Trophoblast cell (in vitro differentiated cells and primary cell): ENCODE data around the gene GRAMD2B.

ENCODE experiments used
- DNase-seq, 2 donors: peaks; one replicate each; pipeline ENCODE4 v3.0.0-alpha.2; 2016
- H2AFZ ChIP-seq: 2 replicates; pipeline ENCODE4 v1.6.1; 2013; ENCODE audit warnings: low read length, moderate library complexity, mild to moderate bottlenecking; ENCODE audit not compliant: insufficient read depth, poor library complexity
- H2AK5ac ChIP-seq: 2 replicates; pipeline ENCODE4 v1.6.1; 2013; ENCODE audit warnings: mild to moderate bottlenecking, low read length
- H2BK120ac ChIP-seq: 2 replicates; pipeline ENCODE4 v1.6.1; 2013; ENCODE audit warnings: low read length, mild to moderate bottlenecking, moderate library complexity; ENCODE audit not compliant: insufficient read depth, poor library complexity
- H2BK12ac ChIP-seq: 2 replicates; pipeline ENCODE4 v1.6.1; 2013; ENCODE audit warnings: mild to moderate bottlenecking, low read length, moderate library complexity
- H2BK5ac ChIP-seq: 2 replicates; pipeline ENCODE4 v1.6.1; 2013; ENCODE audit warnings: low read length, low read depth, moderate library complexity, mild to moderate bottlenecking; ENCODE audit not compliant: poor library complexity
- H3K14ac ChIP-seq: 2 replicates; pipeline ENCODE4 v1.6.1; 2013; ENCODE audit warnings: mild to moderate bottlenecking, low read length
- H3K18ac ChIP-seq: 2 replicates; pipeline ENCODE4 v1.6.1; 2013; ENCODE audit warnings: mild to moderate bottlenecking, low read length
- H3K23ac ChIP-seq: 2 replicates; pipeline ENCODE4 v1.6.1; 2013; ENCODE audit warnings: low read length
- H3K27ac ChIP-seq: 2 replicates; pipeline ENCODE4 v1.5.1; 2013; ENCODE audit warnings: low read depth, mild to moderate bottlenecking, inconsistent platforms, low read length, moderate library complexity
- H3K27me3 ChIP-seq: 2 replicates; pipeline ENCODE4 v1.6.1; 2013; ENCODE audit warnings: inconsistent platforms, mild to moderate bottlenecking, low read length, moderate library complexity; ENCODE audit not compliant: insufficient read depth
- H3K36me3 ChIP-seq, 2 experiments: 1 replicate in 1 of 2; 2 replicates in 1 of 2; pipeline ENCODE4 v1.6.1; 2013; ENCODE audit warnings: low read length in 2 of 2, mild to moderate bottlenecking in 2 of 2, moderate library complexity in 1 of 2; ENCODE audit not compliant: insufficient read depth in 2 of 2, control insufficient read depth in 1 of 2
- H3K4ac ChIP-seq: 2 replicates; pipeline ENCODE4 v1.6.1; 2013; ENCODE audit warnings: low read depth, mild to moderate bottlenecking, low read length, moderate library complexity
- H3K4me1 ChIP-seq, 2 experiments: 1 replicate in 1 of 2; 2 replicates in 1 of 2; pipeline ENCODE4 v1.6.1; 2013; ENCODE audit warnings: low read length in 2 of 2, mild to moderate bottlenecking in 2 of 2, moderate library complexity in 1 of 2; ENCODE audit not compliant: insufficient read depth in 2 of 2, control insufficient read depth in 1 of 2
- H3K4me2 ChIP-seq: 2 replicates; pipeline ENCODE4 v1.6.1; 2013; ENCODE audit warnings: inconsistent platforms, mild to moderate bottlenecking, low read length, moderate library complexity
- H3K4me3 ChIP-seq: 2 replicates; pipeline ENCODE4 v1.5.1; 2013; ENCODE audit warnings: mild to moderate bottlenecking, low read depth, low read length, inconsistent platforms
- H3K79me1 ChIP-seq: one replicate; pipeline ENCODE4 v1.6.1; 2013; ENCODE audit warnings: low read length
- H3K79me2 ChIP-seq: 2 replicates; pipeline ENCODE4 v1.6.1; 2013; ENCODE audit warnings: low read length, mild to moderate bottlenecking; ENCODE audit not compliant: control insufficient read depth, insufficient read depth, poor library complexity
- H3K9ac ChIP-seq: 2 replicates; pipeline ENCODE4 v1.6.1; 2013; ENCODE audit warnings: mild to moderate bottlenecking, low read length
- H3K9me3 ChIP-seq: 2 replicates; pipeline ENCODE4 v1.6.1; 2013; ENCODE audit warnings: low read depth, mild to moderate bottlenecking, control low read depth, inconsistent platforms, low read length; ENCODE audit not compliant: insufficient read depth
- H4K12ac ChIP-seq: 2 replicates; pipeline ENCODE4 v1.6.1; 2013; ENCODE audit warnings: low read depth, mild to moderate bottlenecking, low read length, moderate library complexity
- H4K8ac ChIP-seq: 2 replicates; pipeline ENCODE4 v1.6.1; 2013; ENCODE audit warnings: low read depth, mild to moderate bottlenecking, low read length, moderate library complexity
- H4K91ac ChIP-seq: one replicate; pipeline ENCODE4 v1.6.1; 2013; ENCODE audit warnings: low read depth, mild to moderate bottlenecking, low read length, moderate library complexity
- WGBS: extraction: QIAGEN DNeasy Blood & Tissue Kit; methylation state at CpG from one replicate; pipeline ENCODE4 v1.1.7; 2013; ENCODE audit warnings: missing lambda C conversion rate; ENCODE audit not compliant: insufficient read length, insufficient coverage; ENCODE audit errors: extremely low coverage; 5-methylcytosine and 5-hydroxymethylcytosine counted together

Gene GRAMD2B

GRCh38 chr5:126526493-126526892 is 103.3 kb downstream of the GRAMD2B start:
- Histone ChIP-seq H2BK5ac (no peak overlapping the region), H3K27ac (no peak overlapping the region), H3K27me3 (no peaks in the 10 kb centered on the region), H4K8ac (no peak overlapping the region), H4K91ac (no peak overlapping the region), H2BK120ac (no peak overlapping the region), H4K12ac (no peak overlapping the region), H3K18ac (no peak overlapping the region), H3K4me1 (no peaks in the 10 kb centered on the region), H3K4me3 (no peak overlapping the region), H3K4ac (no peak overlapping the region), H3K14ac (no peak overlapping the region), H3K9me3 (no peaks in the 10 kb centered on the region), H3K79me2 (no peaks in the 10 kb centered on the region), H3K4me2 (no peak overlapping the region), H2AFZ (no peak overlapping the region), H3K36me3 (no peaks in the 10 kb centered on the region), H3K79me1 (no peaks in the 10 kb centered on the region), H2AK5ac (no peak overlapping the region), H3K9ac (no peak overlapping the region), H3K23ac (no peak overlapping the region), H2BK12ac (no peak overlapping the region)
- DNase-seq: no peak

DNA sequence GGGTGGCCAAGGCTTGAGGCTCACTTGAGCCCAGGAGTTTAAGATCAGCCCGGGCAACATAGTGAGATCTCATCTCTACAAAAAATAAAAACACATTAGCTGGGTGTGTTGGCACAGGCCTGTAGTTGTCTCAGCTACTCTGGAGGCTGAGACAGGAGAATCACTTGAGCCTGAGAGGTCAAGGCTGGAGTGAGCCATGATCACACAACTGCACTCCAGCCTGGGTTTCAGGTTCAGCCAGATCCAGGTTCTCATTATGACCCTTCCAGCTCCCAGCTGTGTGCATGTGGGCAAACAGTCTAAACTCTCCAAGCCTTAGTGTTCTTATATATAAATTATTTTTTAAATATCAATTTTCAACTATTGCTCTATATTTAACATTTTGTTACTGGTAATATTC is 103.9 kb downstream of the GRAMD2B start:
- H3K4me2 ChIP-seq: no peak overlapping the region
- H2AFZ ChIP-seq: no peak overlapping the region
- H3K36me3 ChIP-seq: no peaks in the 10 kb centered on the region

DNA sequence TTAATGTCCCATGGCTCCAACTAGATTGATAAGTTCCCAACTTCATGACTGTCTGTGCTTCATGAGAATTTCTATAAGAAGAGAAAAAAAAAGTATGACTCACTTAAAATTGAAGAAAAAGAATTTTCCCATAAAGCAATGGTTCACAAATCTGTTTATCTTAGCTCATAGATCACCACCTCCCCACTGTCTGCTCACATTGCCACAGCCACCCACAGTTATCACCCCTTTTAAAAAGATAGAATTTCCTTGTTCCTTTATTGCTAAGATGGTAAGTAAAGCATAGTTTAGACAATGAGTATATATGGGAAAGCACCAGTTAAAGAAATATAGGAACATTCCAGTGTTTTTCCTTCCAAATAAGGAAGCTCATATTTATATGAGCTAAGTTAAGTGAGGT is 104.7 kb downstream of the GRAMD2B start:
- Histone ChIP-seq H3K9ac (no peak overlapping the region), H3K23ac (no peak overlapping the region), H2BK5ac (no peak overlapping the region), H3K14ac (no peak overlapping the region), H3K79me2 (no peaks in the 10 kb centered on the region), H3K27me3 (no peaks in the 10 kb centered on the region), H2BK12ac (no peak overlapping the region), H2AFZ (no peak overlapping the region), H3K27ac (no peak overlapping the region), H3K18ac (no peak overlapping the region), H3K4me1 (no peaks in the 10 kb centered on the region), H2AK5ac (no peak overlapping the region), H4K91ac (no peak overlapping the region), H3K9me3 (no peaks in the 10 kb centered on the region), H3K36me3 (no peaks in the 10 kb centered on the region), H2BK120ac (no peak overlapping the region), H3K4ac (no peak overlapping the region), H3K4me2 (no peak overlapping the region), H3K4me3 (no peak overlapping the region), H4K8ac (no peak overlapping the region), H4K12ac (no peak overlapping the region), H3K79me1 (no peaks in the 10 kb centered on the region)
- DNase-seq: no peak

More for the DNA sequence above, 103.9 kb downstream of the GRAMD2B start:
- H3K18ac ChIP-seq: no peak overlapping the region
- no peak overlapping the region for H3K27ac ChIP-seq
- no peak overlapping the region for H3K4me3 ChIP-seq
- no peaks in the 10 kb centered on the region for H3K27me3 ChIP-seq
- no peaks in the 10 kb centered on the region for H3K79me2 ChIP-seq
- no peak for DNase-seq
- no peak overlapping the region for H4K12ac ChIP-seq
- H2BK5ac ChIP-seq: no peak overlapping the region
- H2BK120ac ChIP-seq: no peak overlapping the region
- H3K4me1 ChIP-seq: no peaks in the 10 kb centered on the region
- no peaks in the 10 kb centered on the region for H3K79me1 ChIP-seq
- H3K4ac ChIP-seq: no peak overlapping the region
- no peak overlapping the region for H4K91ac ChIP-seq
- no peak overlapping the region for H4K8ac ChIP-seq
- no peak overlapping the region for H3K23ac ChIP-seq
- no CpG with 5 or more reads among the region's 1 CpG for WGBS
- no peak overlapping the region for H3K9ac ChIP-seq
- H2AK5ac ChIP-seq: no peak overlapping the region
- H2BK12ac ChIP-seq: no peak overlapping the region
- no peaks in the 10 kb centered on the region for H3K9me3 ChIP-seq
- no peak overlapping the region for H3K14ac ChIP-seq

GRCh38 chr5:126531543-126532120 is 108.4 kb downstream of the GRAMD2B start:
- no CpG with 5 or more reads among the region's 4 CpGs for WGBS
- Histone ChIP-seq H2BK12ac (no peak overlapping the region), H3K4ac (no peak overlapping the region), H3K27ac (no peak overlapping the region), H4K91ac (no peak overlapping the region), H2AK5ac (no peak overlapping the region), H2BK5ac (no peak overlapping the region), H3K36me3 (peaks cover 0 to 2% of the 10 kb centered on the region in 2 experiments), H4K12ac (no peak overlapping the region), H3K4me2 (no peak overlapping the region), H2BK120ac (no peak overlapping the region), H2AFZ (no peak overlapping the region), H3K79me1 (no peaks in the 10 kb centered on the region), H3K18ac (no peak overlapping the region), H3K9me3 (peaks cover 2% of the 10 kb centered on the region), H3K4me3 (no peak overlapping the region), H3K27me3 (no peaks in the 10 kb centered on the region), H4K8ac (no peak overlapping the region), H3K79me2 (no peaks in the 10 kb centered on the region), H3K23ac (no peak overlapping the region), H3K14ac (no peak overlapping the region), H3K4me1 (no peaks in the 10 kb centered on the region), H3K9ac (no peak overlapping the region)
- DNase-seq: no peak
